Measurements from ENCODE around the gene PMPCA.
"Not testable (repeated sequence)": the region's sequence is repeated elsewhere in the genome, so short reads cannot be mapped to it uniquely, and the experiment has no call there.

The PMPCA gene

GRCh38 chr9:136418182-136419091 is 8.0 kb downstream of the PMPCA start:
- H3K27ac ChIP-seq, result no peak overlapping the region
- TF ChIP-seq, protein P1, sequence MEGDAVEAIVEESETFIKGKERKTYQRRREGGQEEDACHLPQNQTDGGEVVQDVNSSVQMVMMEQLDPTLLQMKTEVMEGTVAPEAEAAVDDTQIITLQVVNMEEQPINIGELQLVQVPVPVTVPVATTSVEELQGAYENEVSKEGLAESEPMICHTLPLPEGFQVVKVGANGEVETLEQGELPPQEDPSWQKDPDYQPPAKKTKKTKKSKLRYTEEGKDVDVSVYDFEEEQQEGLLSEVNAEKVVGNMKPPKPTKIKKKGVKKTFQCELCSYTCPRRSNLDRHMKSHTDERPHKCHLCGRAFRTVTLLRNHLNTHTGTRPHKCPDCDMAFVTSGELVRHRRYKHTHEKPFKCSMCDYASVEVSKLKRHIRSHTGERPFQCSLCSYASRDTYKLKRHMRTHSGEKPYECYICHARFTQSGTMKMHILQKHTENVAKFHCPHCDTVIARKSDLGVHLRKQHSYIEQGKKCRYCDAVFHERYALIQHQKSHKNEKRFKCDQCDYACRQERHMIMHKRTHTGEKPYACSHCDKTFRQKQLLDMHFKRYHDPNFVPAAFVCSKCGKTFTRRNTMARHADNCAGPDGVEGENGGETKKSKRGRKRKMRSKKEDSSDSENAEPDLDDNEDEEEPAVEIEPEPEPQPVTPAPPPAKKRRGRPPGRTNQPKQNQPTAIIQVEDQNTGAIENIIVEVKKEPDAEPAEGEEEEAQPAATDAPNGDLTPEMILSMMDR (conservative IDR thresholded peaks at IDR 0.05), result no peak

- H3K27ac ChIP-seq, result no peak overlapping the region
- TF ChIP-seq, protein P1 (conservative IDR thresholded peaks at IDR 0.05), result no peak
Observed at GRCh38 chr9:136419092-136419420, 8.6 kb downstream of the PMPCA start.

DNA sequence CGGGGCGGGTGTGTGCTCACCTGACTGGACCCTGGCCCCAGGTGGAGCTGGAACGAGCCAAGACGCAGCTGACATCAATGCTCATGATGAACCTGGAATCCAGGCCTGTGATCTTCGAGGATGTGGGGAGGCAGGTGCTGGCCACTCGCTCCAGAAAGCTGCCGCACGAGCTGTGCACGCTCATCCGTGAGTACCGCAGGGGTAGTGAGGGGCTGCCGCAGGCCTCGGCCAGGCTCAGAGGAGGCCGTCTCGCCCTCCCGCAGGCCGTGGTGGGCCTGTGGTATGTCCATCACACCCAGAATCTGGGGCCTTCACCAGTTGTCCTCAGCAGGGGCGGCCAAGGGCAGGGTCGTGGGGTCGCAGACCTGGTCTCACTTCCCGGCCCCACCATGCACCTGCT is 11.3 kb downstream of the PMPCA start:
- TF ChIP-seq, protein P1 (conservative IDR thresholded peaks at IDR 0.05), result no peak
- H3K27ac ChIP-seq, result no peak overlapping the region

- TF ChIP-seq, protein P1 (conservative IDR thresholded peaks at IDR 0.05), result no peak
- H3K27ac ChIP-seq, result no peak overlapping the region
Observed at GRCh38 chr9:136422876-136423275, 12.4 kb downstream of the PMPCA start.

GRCh38 chr9:136423432-136424146 is 13.1 kb downstream of the PMPCA start:
- TF ChIP-seq, protein P1 (conservative IDR thresholded peaks at IDR 0.05), result no peak
- H3K27ac ChIP-seq, result no peak overlapping the region

- TF ChIP-seq, protein P1 (conservative IDR thresholded peaks at IDR 0.05), result no peak
- H3K27ac ChIP-seq, result no peak overlapping the region
Observed at GRCh38 chr9:136424750-136425362, 14.4 kb downstream of the PMPCA start.

- not testable (repeated sequence) for H3K27ac ChIP-seq
Observed at GRCh38 chr9:136425367-136425766, 14.9 kb downstream of the PMPCA start.

Data from VCaP (cell line).